ENCODE data around the gene KREMEN2. TPM values are rescaled to one million over a fixed set of nuclear protein-coding genes. Genes with fewer than 3 reads are reported as not detected.
"Not testable (repeated sequence)": the region's sequence is repeated elsewhere in the genome, so short reads cannot be mapped to it uniquely, and the experiment has no call there.

Gene KREMEN2
- total RNA-seq, 4 donors from 2014 or later: 0.19 to 3.9 (median 2.1) TPM; not detected in 1

GRCh38 chr16:2928796-2929195 lies 35.3 kb upstream of the KREMEN2 start:
- peaks cover 0 to 30% (median 14%) of the 10 kb centered on the region in 3 donors for H3K4me1 ChIP-seq
- no peaks in the 10 kb centered on the region for H3K27me3 ChIP-seq
- H3K27ac ChIP-seq: no peak overlapping the region
- no peaks in the 10 kb centered on the region for H3K9me3 ChIP-seq
- 60 to 81% methylated on average over 2 to 4 of the region's 11 CpGs for WGBS, 2 donors
- H3K4me3 ChIP-seq: no peak overlapping the region
- H3K36me3 ChIP-seq: peaks cover 12 to 43% (median 31%) of the 10 kb centered on the region in 3 donors
- TF ChIP-seq POLR2A (IDR thresholded peaks at IDR 0.05) (no peak), CTCF (IDR thresholded peaks at IDR 0.05) (no peak)
- intact Hi-C loops (cut with DNase I): no loop called here
- no peak for DNase-seq

- Histone ChIP-seq H3K4me3 (no peak overlapping the region), H3K4me1 (peaks cover 0 to 23% (median 10%) of the 10 kb centered on the region in 3 donors), H3K27ac (no peak overlapping the region), H3K36me3 (peaks cover 17 to 52% (median 35%) of the 10 kb centered on the region in 3 donors), H3K27me3 (no peaks in the 10 kb centered on the region), H3K9me3 (no peaks in the 10 kb centered on the region)
- WGBS, 2 donors: no CpG with 5 or more reads among the region's 14 CpGs
- DNase-seq: no peak
- intact Hi-C loops (cut with DNase I): no loop called here
- TF ChIP-seq POLR2A (IDR thresholded peaks at IDR 0.05): no peak
- no peak for TF ChIP-seq CTCF (IDR thresholded peaks at IDR 0.05)
These were observed 34.4 kb upstream of the KREMEN2 start for GRCh38 chr16:2929693-2930092.

- DNase-seq: no peak
- Histone ChIP-seq H3K4me3 (no peak overlapping the region), H3K27me3 (no peaks in the 10 kb centered on the region), H3K9me3 (no peaks in the 10 kb centered on the region), H3K27ac (no peak overlapping the region), H3K4me1 (peaks cover 0 to 17% (median 5%) of the 10 kb centered on the region in 3 donors), H3K36me3 (peaks cover 19 to 57% (median 35%) of the 10 kb centered on the region in 3 donors)
- no peak for TF ChIP-seq CTCF (IDR thresholded peaks at IDR 0.05)
- TF ChIP-seq POLR2A (IDR thresholded peaks at IDR 0.05): no peak
- 80 to 83% methylated on average over 1 to 2 of the region's 15 CpGs for WGBS, 2 donors
- intact Hi-C loops (cut with DNase I): no loop called here
These were observed 33.8 kb upstream of the KREMEN2 start for GRCh38 chr16:2930236-2930635.

GRCh38 chr16:2931231-2931914 lies 32.7 kb upstream of the KREMEN2 start:
- H3K4me1 ChIP-seq: peaks cover 0 to 11% (median 5%) of the 10 kb centered on the region in 3 donors
- DNase-seq; H3K27ac ChIP-seq; intact Hi-C loops (cut with DNase I); H3K27me3 ChIP-seq; H3K4me3 ChIP-seq; H3K9me3 ChIP-seq: not testable (repeated sequence)
- WGBS, 2 donors: 78 to 98% methylated on average over 5 to 10 of the region's 13 CpGs
- H3K36me3 ChIP-seq: peaks cover 25 to 68% (median 38%) of the 10 kb centered on the region in 3 donors

GRCh38 chr16:2933136-2933535 lies 30.9 kb upstream of the KREMEN2 start:
- no peak for DNase-seq
- TF ChIP-seq POLR2A (IDR thresholded peaks at IDR 0.05): no peak
- no peak for TF ChIP-seq CTCF (IDR thresholded peaks at IDR 0.05)
- WGBS, 2 donors: 60% methylated on average over 1 of the region's 30 CpGs; no CpG with 5 or more reads in 1 of the 2 donors
- Histone ChIP-seq H3K36me3 (peaks cover 41 to 86% (median 55%) of the 10 kb centered on the region in 3 donors), H3K4me1 (no peaks in the 10 kb centered on the region), H3K27me3 (no peaks in the 10 kb centered on the region), H3K4me3 (no peak overlapping the region), H3K27ac (no peak overlapping the region), H3K9me3 (no peaks in the 10 kb centered on the region)
- intact Hi-C loops (cut with DNase I): no loop called here

All from esophagus squamous epithelium (tissue), 5 donors.